OCI-M2 (cell line): ENCODE measurements around the gene SLC25A42.
"Not testable (repeated sequence)": the region's sequence is repeated elsewhere in the genome, so short reads cannot be mapped to it uniquely, and the experiment has no call there.

Experiments
- DNase-seq: peaks from one replicate; lab custom pipeline; 2025; ENCODE audit not compliant: unreplicated experiment; lab: John Stamatoyannopoulos, UW

The SLC25A42 gene

GRCh38 chr19:19063183-19064097, at the start of gene SLC25A42:
TSS of gene SLC25A42 (plus strand) at chr19:19063994. CDS start at chr19:19096125, 32,131 bp downstream.
- peak; percentile 96 for DNase-seq

GRCh38 chr19:19021115-19021514, 42.7 kb upstream of the SLC25A42 start:
- DNase-seq: no peak

GRCh38 chr19:19022380-19022961, 41.3 kb upstream of the SLC25A42 start:
- DNase-seq: no peak

- not testable (repeated sequence) for DNase-seq
Measured at GRCh38 chr19:19023376-19023775, 40.4 kb upstream of the SLC25A42 start.

- DNase-seq: no peak
Measured at GRCh38 chr19:19025861-19026260, 37.9 kb upstream of the SLC25A42 start.

GRCh38 chr19:19026299-19026971, 37.4 kb upstream of the SLC25A42 start:
- no peak for DNase-seq

- DNase-seq: no peak
Measured at GRCh38 chr19:19027228-19027627, 36.6 kb upstream of the SLC25A42 start.

GRCh38 chr19:19028526-19028925, 35.3 kb upstream of the SLC25A42 start:
- no peak for DNase-seq

GRCh38 chr19:19031891-19032290, 31.9 kb upstream of the SLC25A42 start:
- DNase-seq: no peak

- peak; percentile 83 for DNase-seq
Measured at GRCh38 chr19:19032420-19033175, 31.2 kb upstream of the SLC25A42 start.

- DNase-seq: no peak
Measured at GRCh38 chr19:19033176-19033425, 30.7 kb upstream of the SLC25A42 start.

- DNase-seq: peak; percentile 83
Measured at GRCh38 chr19:19033426-19034203, 30.2 kb upstream of the SLC25A42 start, which contains the start of the genes ARMC6 and SUGP2. TSS of gene ARMC6 (plus strand) at chr19:19033603. CDS start at chr19:19034210, 607 bp downstream. TSS of gene SUGP2 (minus strand) at chr19:19033517. CDS start at chr19:19031071, 2,446 bp downstream.

GRCh38 chr19:19034204-19034624, 29.6 kb upstream of the SLC25A42 start:
- DNase-seq: peak; percentile 74

- no peak for DNase-seq
Measured at GRCh38 chr19:19039901-19040300, 23.9 kb upstream of the SLC25A42 start.

- DNase-seq: no peak
Measured at GRCh38 chr19:19040417-19040816, 23.4 kb upstream of the SLC25A42 start.

GRCh38 chr19:19042732-19043280, 21.0 kb upstream of the SLC25A42 start:
- DNase-seq: no peak

GRCh38 chr19:19043481-19043880, 20.3 kb upstream of the SLC25A42 start:
- DNase-seq: no peak

- DNase-seq: no peak
Measured at GRCh38 chr19:19043881-19044280, 19.9 kb upstream of the SLC25A42 start.

- no peak for DNase-seq
Measured at GRCh38 chr19:19049406-19049805, 14.4 kb upstream of the SLC25A42 start.

GRCh38 chr19:19050104-19050503, 13.7 kb upstream of the SLC25A42 start:
- no peak for DNase-seq
